Measurements from ENCODE around the gene ACER1.

ACER1 gene

GRCh38 chr19:6333439-6333838, at the start of gene ACER1:
TSS of gene ACER1 (minus strand) at chr19:6333612. CDS start at chr19:6333551, 61 bp downstream.
- intact Hi-C loops (cut with DNase I; ENCODE audit: low total_unique reads), result no loop called here
- no peak for DNase-seq

GRCh38 chr19:6383188-6383587, 49.8 kb upstream of the ACER1 start:
- intact Hi-C loops (cut with DNase I; ENCODE audit: low total_unique reads), result no loop called here
- no peak for TF ChIP-seq CTCF (IDR thresholded peaks at IDR 0.05)
- Histone ChIP-seq H3K36me3 (peaks cover 82 to 96% (median 83%) of the 10 kb centered on the region in 3 donors), H3K27ac (no peak overlapping the region), H3K4me1 (peaks cover 0 to 5% (median 3%) of the 10 kb centered on the region in 4 donors), H3K4me3 (no peak overlapping the region), H3K27me3 (no peaks in the 10 kb centered on the region), H3K9me3 (peaks cover 0 to 7% (median 0%) of the 10 kb centered on the region in 3 donors)
- DNase-seq, result no peak

More at GRCh38 chr19:6333439-6333838, at the start of gene ACER1:
- TF ChIP-seq CTCF (IDR thresholded peaks at IDR 0.05), result no peak
- no peaks in the 10 kb centered on the region for H3K36me3 ChIP-seq
- no peak within 1 kb of the TSS for H3K4me3 ChIP-seq
- peaks cover 0 to 15% of the 10 kb centered on the region in 2 donors for H3K27me3 ChIP-seq
- H3K9me3 ChIP-seq, result no peaks in the 10 kb centered on the region
- no peak within 1 kb of the TSS for H3K27ac ChIP-seq
- no peaks in the 10 kb centered on the region for H3K4me1 ChIP-seq

- intact Hi-C loops (cut with DNase I; ENCODE audit: low total_unique reads), result no loop called here
- H3K4me3 ChIP-seq, result no peak overlapping the region
- peaks cover 0 to 7% (median 0%) of the 10 kb centered on the region in 3 donors for H3K9me3 ChIP-seq
- H3K36me3 ChIP-seq, result peaks cover 62 to 76% (median 66%) of the 10 kb centered on the region in 3 donors
- no peaks in the 10 kb centered on the region for H3K27me3 ChIP-seq
- peaks cover 0 to 13% (median 11%) of the 10 kb centered on the region in 4 donors for H3K4me1 ChIP-seq
- no peak for TF ChIP-seq CTCF (IDR thresholded peaks at IDR 0.05)
- no peak for DNase-seq
- H3K27ac ChIP-seq, result no peak overlapping the region
Observed at GRCh38 chr19:6381030-6381750, 47.8 kb upstream of the ACER1 start.

GRCh38 chr19:6379744-6380143, 46.3 kb upstream of the ACER1 start:
- Histone ChIP-seq H3K9me3 (peaks cover 0 to 7% (median 0%) of the 10 kb centered on the region in 3 donors), H3K4me1 (peaks cover 0 to 17% (median 12%) of the 10 kb centered on the region in 4 donors), H3K4me3 (no peak overlapping the region), H3K27ac (no peak overlapping the region), H3K36me3 (peaks cover 54 to 74% (median 56%) of the 10 kb centered on the region in 3 donors), H3K27me3 (no peaks in the 10 kb centered on the region)
- intact Hi-C loops (cut with DNase I; ENCODE audit: low total_unique reads), result loop anchor here (10.0 kb wide), 1 partner anchor 355 kb away; the partner anchor contains the start of genes GPR108 and TRIP10
- TF ChIP-seq CTCF (IDR thresholded peaks at IDR 0.05), result no peak
- no peak for DNase-seq

- H3K9me3 ChIP-seq, result peaks cover 0 to 7% (median 0%) of the 10 kb centered on the region in 3 donors
- no peak overlapping the region for H3K4me3 ChIP-seq
- H3K4me1 ChIP-seq, result peaks cover 0 to 26% (median 21%) of the 10 kb centered on the region in 4 donors
- peaks cover 41 to 68% (median 46%) of the 10 kb centered on the region in 3 donors for H3K36me3 ChIP-seq
- DNase-seq, result no peak
- intact Hi-C loops (cut with DNase I; ENCODE audit: low total_unique reads), result loop anchor here (10.0 kb wide), 1 partner anchor 356 kb away; the partner anchor contains the start of genes GPR108 and TRIP10
- TF ChIP-seq CTCF (IDR thresholded peaks at IDR 0.05), result no peak
- no peaks in the 10 kb centered on the region for H3K27me3 ChIP-seq
- H3K27ac ChIP-seq, result peak overlapping the region in 1 of 2 donors; percentile 49
Observed at GRCh38 chr19:6378486-6378885, 45.1 kb upstream of the ACER1 start.

Data from tibial artery (tissue), 4 donors.